LNCaP clone FGC (cell line): ENCODE measurements around the gene LTBP1.

ENCODE experiments used
- DNase-seq: peaks from one replicate; pipeline ENCODE4 v3.0.0-alpha.2; 2011; ENCODE audit warnings: low read depth
- H3K4me3 ChIP-seq: 2 replicates; pipeline ENCODE4 v1.5.1; 2011; ENCODE audit warnings: mild to moderate bottlenecking, low read depth, low read length, control low read depth
- CTCF ChIP-seq: IDR thresholded peaks from 2 replicates; pipeline ENCODE4 v1.5.1; 2012; ENCODE audit warnings: mild to moderate bottlenecking; ENCODE audit not compliant: control insufficient read depth, insufficient read depth; ENCODE audit errors: extremely low read depth

The LTBP1 gene

GRCh38 chr2:33272001-33272400 lies 325.2 kb downstream of the LTBP1 start:
- no peak for DNase-seq
- no peak for TF ChIP-seq CTCF
- H3K4me3 ChIP-seq: no peak overlapping the region

GRCh38 chr2:33273479-33273878 lies 326.7 kb downstream of the LTBP1 start:
- DNase-seq: no peak
- no peak for TF ChIP-seq CTCF
- no peak overlapping the region for H3K4me3 ChIP-seq

- no peak for DNase-seq
- TF ChIP-seq CTCF: no peak
Observed at GRCh38 chr2:33274524-33274923, 327.8 kb downstream of the LTBP1 start.

GRCh38 chr2:33275689-33276444 lies 329.1 kb downstream of the LTBP1 start:
- no peak overlapping the region for H3K4me3 ChIP-seq
- no peak for TF ChIP-seq CTCF
- no peak for DNase-seq

More at GRCh38 chr2:33274524-33274923, 327.8 kb downstream of the LTBP1 start:
- no peak overlapping the region for H3K4me3 ChIP-seq

GRCh38 chr2:33277002-33277426 lies 330.3 kb downstream of the LTBP1 start:
- H3K4me3 ChIP-seq: no peak overlapping the region
- DNase-seq: no peak

GRCh38 chr2:33278245-33278943 lies 331.6 kb downstream of the LTBP1 start:
- no peak for DNase-seq
- no peak for TF ChIP-seq CTCF
- no peak overlapping the region for H3K4me3 ChIP-seq

More at GRCh38 chr2:33277002-33277426, 330.3 kb downstream of the LTBP1 start:
- TF ChIP-seq CTCF: no peak
